ENCODE data around the gene LDB2. TPM values are rescaled to one million over a fixed set of nuclear protein-coding genes. Genes with fewer than 3 reads are reported as not detected.

LDB2 gene
- total and polyA plus RNA-seq, 2 donors (not counting 1 experiment from before 2014, with no cell fraction given), result 41.6 to 78.3 TPM

DNA sequence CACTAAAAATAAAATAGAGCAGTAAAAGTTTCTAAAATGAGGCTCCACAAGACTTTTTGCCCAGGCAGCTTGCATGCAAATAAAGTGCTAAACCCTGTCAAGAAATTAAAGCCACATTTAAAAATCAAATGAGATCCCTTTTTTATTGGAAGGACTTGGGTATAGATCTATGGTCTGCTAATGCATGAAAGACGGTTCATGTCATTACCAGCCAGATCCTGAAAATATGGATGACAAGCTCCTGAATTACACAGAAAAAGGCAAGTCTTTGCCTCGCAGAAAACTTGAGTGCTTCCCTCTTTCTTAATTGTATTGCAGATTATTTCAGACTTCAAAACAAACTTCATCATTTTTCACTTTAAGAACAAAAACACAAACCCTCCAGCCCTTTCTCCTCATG lies 169.6 kb downstream of the LDB2 start:
- H2AFZ ChIP-seq (ENCODE audit: low read length), result no peak overlapping the region

GRCh38 chr4:16728111-16728510 lies 170.3 kb downstream of the LDB2 start:
- no peaks in the 10 kb centered on the region for H3K4me1 ChIP-seq (ENCODE audit: control insufficient read depth, extremely low read depth, insufficient read depth, low read length)
- no peak overlapping the region for H3K4me2 ChIP-seq (ENCODE audit: extremely low read depth, insufficient read depth, low read length)
- no peak overlapping the region for H3K4me3 ChIP-seq (replicated peaks in 1 of 4; ENCODE audit: control extremely low read depth in 1 of 4, insufficient read depth in 1 of 4, low read depth in 3 of 4, low read length in 4 of 4)
- H2AFZ ChIP-seq (ENCODE audit: low read length), result no peak overlapping the region
- H3K27me3 ChIP-seq (ENCODE audit: control insufficient read depth, insufficient read depth, low read length), result no peaks in the 10 kb centered on the region
- no peaks in the 10 kb centered on the region for H3K79me2 ChIP-seq (ENCODE audit: control insufficient read depth, insufficient read depth, low read length)
- H3K9me3 ChIP-seq (ENCODE audit: control insufficient read depth, insufficient read depth, low read depth, low read length), result no peaks in the 10 kb centered on the region
- H3K27ac ChIP-seq (ENCODE audit: insufficient read depth, low read length), result no peak overlapping the region
- TF ChIP-seq, protein P1, sequence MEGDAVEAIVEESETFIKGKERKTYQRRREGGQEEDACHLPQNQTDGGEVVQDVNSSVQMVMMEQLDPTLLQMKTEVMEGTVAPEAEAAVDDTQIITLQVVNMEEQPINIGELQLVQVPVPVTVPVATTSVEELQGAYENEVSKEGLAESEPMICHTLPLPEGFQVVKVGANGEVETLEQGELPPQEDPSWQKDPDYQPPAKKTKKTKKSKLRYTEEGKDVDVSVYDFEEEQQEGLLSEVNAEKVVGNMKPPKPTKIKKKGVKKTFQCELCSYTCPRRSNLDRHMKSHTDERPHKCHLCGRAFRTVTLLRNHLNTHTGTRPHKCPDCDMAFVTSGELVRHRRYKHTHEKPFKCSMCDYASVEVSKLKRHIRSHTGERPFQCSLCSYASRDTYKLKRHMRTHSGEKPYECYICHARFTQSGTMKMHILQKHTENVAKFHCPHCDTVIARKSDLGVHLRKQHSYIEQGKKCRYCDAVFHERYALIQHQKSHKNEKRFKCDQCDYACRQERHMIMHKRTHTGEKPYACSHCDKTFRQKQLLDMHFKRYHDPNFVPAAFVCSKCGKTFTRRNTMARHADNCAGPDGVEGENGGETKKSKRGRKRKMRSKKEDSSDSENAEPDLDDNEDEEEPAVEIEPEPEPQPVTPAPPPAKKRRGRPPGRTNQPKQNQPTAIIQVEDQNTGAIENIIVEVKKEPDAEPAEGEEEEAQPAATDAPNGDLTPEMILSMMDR (conservative IDR thresholded peaks at IDR 0.05 in 1 of 2, IDR thresholded peaks at IDR 0.05 in 1 of 2; ENCODE audit: low read depth in 1 of 2, low read length in 2 of 2), result no peak
- TF ChIP-seq EZH2 (IDR thresholded peaks at IDR 0.05; ENCODE audit: low read length, missing control alignments), result no peak
- no peaks in the 10 kb centered on the region for H4K20me1 ChIP-seq (ENCODE audit: control insufficient read depth, extremely low read depth, insufficient read depth, low read length)
- no peak overlapping the region for H3K9ac ChIP-seq (ENCODE audit: insufficient read depth, low read length)
- H3K36me3 ChIP-seq (ENCODE audit: control insufficient read depth, insufficient read depth, low read length), result no peaks in the 10 kb centered on the region
- DNase-seq (ENCODE audit: low read depth in 2 of 2), result no peak

More for the DNA sequence above, 169.6 kb downstream of the LDB2 start:
- Histone ChIP-seq H3K79me2 (ENCODE audit: control insufficient read depth, insufficient read depth, low read length) (no peaks in the 10 kb centered on the region), H3K27me3 (ENCODE audit: control insufficient read depth, insufficient read depth, low read length) (no peaks in the 10 kb centered on the region), H3K27ac (ENCODE audit: insufficient read depth, low read length) (no peak overlapping the region), H3K4me3 (replicated peaks in 1 of 4; ENCODE audit: control extremely low read depth in 1 of 4, insufficient read depth in 1 of 4, low read depth in 3 of 4, low read length in 4 of 4) (no peak overlapping the region), H3K9me3 (ENCODE audit: control insufficient read depth, insufficient read depth, low read depth, low read length) (no peaks in the 10 kb centered on the region), H3K4me1 (ENCODE audit: control insufficient read depth, extremely low read depth, insufficient read depth, low read length) (no peaks in the 10 kb centered on the region), H3K9ac (ENCODE audit: insufficient read depth, low read length) (no peak overlapping the region), H3K4me2 (ENCODE audit: extremely low read depth, insufficient read depth, low read length) (no peak overlapping the region), H4K20me1 (ENCODE audit: control insufficient read depth, extremely low read depth, insufficient read depth, low read length) (no peaks in the 10 kb centered on the region), H3K36me3 (ENCODE audit: control insufficient read depth, insufficient read depth, low read length) (no peaks in the 10 kb centered on the region)
- no peak for DNase-seq (ENCODE audit: low read depth in 2 of 2)
- TF ChIP-seq, protein P1 (conservative IDR thresholded peaks at IDR 0.05 in 1 of 2, IDR thresholded peaks at IDR 0.05 in 1 of 2; ENCODE audit: low read depth in 1 of 2, low read length in 2 of 2), result no peak
- no peak for TF ChIP-seq EZH2 (IDR thresholded peaks at IDR 0.05; ENCODE audit: low read length, missing control alignments)

DNA sequence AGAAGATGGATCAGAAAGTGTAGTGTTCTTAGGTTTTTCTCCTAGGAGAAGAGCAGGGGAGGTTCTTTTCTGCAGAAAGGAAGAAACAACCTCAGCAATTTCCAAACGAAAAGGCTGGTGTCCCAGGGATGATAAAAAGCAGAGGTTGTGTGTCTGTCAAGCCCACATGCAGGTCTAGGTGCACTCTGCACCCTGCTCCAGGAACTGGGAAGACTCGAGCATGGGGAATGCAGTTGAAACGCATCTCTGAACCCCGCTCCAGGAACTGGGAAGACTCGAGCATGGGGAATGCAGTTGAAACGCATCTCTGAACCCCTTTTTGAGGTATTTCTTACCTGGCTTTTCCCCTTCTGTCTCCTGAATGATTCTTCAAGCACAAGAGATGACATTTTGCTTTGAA lies 171.2 kb downstream of the LDB2 start:
- no peak overlapping the region for H2AFZ ChIP-seq (ENCODE audit: low read length)
- TF ChIP-seq, protein P1 (conservative IDR thresholded peaks at IDR 0.05 in 1 of 2, IDR thresholded peaks at IDR 0.05 in 1 of 2; ENCODE audit: low read depth in 1 of 2, low read length in 2 of 2), result no peak
- no peak for TF ChIP-seq EZH2 (IDR thresholded peaks at IDR 0.05; ENCODE audit: low read length, missing control alignments)
- no peaks in the 10 kb centered on the region for H3K9me3 ChIP-seq (ENCODE audit: control insufficient read depth, insufficient read depth, low read depth, low read length)
- no peaks in the 10 kb centered on the region for H3K4me1 ChIP-seq (ENCODE audit: control insufficient read depth, extremely low read depth, insufficient read depth, low read length)
- no peaks in the 10 kb centered on the region for H3K27me3 ChIP-seq (ENCODE audit: control insufficient read depth, insufficient read depth, low read length)
- no peak overlapping the region for H3K9ac ChIP-seq (ENCODE audit: insufficient read depth, low read length)
- H3K79me2 ChIP-seq (ENCODE audit: control insufficient read depth, insufficient read depth, low read length), result no peaks in the 10 kb centered on the region
- H3K4me2 ChIP-seq (ENCODE audit: extremely low read depth, insufficient read depth, low read length), result no peak overlapping the region
- no peaks in the 10 kb centered on the region for H3K36me3 ChIP-seq (ENCODE audit: control insufficient read depth, insufficient read depth, low read length)
- H4K20me1 ChIP-seq (ENCODE audit: control insufficient read depth, extremely low read depth, insufficient read depth, low read length), result no peaks in the 10 kb centered on the region
- no peak overlapping the region for H3K27ac ChIP-seq (ENCODE audit: insufficient read depth, low read length)
- H3K4me3 ChIP-seq (replicated peaks in 1 of 4; ENCODE audit: control extremely low read depth in 1 of 4, insufficient read depth in 1 of 4, low read depth in 3 of 4, low read length in 4 of 4), result no peak overlapping the region
- DNase-seq (ENCODE audit: low read depth in 2 of 2), result no peak
